DND-41 (cell line): ENCODE measurements around the gene ITPR3.

ENCODE experiments used
- CTCF ChIP-seq: IDR thresholded peaks from 2 replicates; pipeline ENCODE4 v1.5.1; 2012; ENCODE audit warnings: borderline replicate concordance, low read length, moderate library complexity, mild to moderate bottlenecking; ENCODE audit not compliant: poor library complexity, severe bottlenecking; ENCODE audit errors: extremely low read depth
- EZH2 ChIP-seq: IDR thresholded peaks from 3 replicates; pipeline ENCODE4 v1.6.1; 2012; ENCODE audit warnings: borderline replicate concordance, low read depth, mild to moderate bottlenecking, moderate library complexity, low read length, inconsistent platforms; ENCODE audit not compliant: severe bottlenecking

- TF ChIP-seq CTCF (no peak), EZH2 (no peak)
These were observed 13.9 kb upstream of the ITPR3 start for GRCh38 chr6:33607126-33607783.
